C4-2B (cell line): ENCODE results near the gene CRYGS.

Experiments used
- CTCF ChIP-seq: fragments of 450-650 bp; conservative IDR thresholded peaks from 2 replicates; pipeline ENCODE4 v1.5.1; 2017; ENCODE audit warnings: mild to moderate bottlenecking
- ZFX ChIP-seq: fragments of 450-650 bp; IDR thresholded peaks from 2 replicates; pipeline ENCODE4 v1.6.1; 2017

GRCh38 chr3:186517218-186517617 is 27.0 kb downstream of the CRYGS start:
- TF ChIP-seq CTCF (no peak), ZFX (no peak)
